HEK293T (cell line): Measurements from ENCODE around the gene ITPRIP.

Source experiments
- CTCF ChIA-PET: fragments of 350-600 bp; formaldehyde crosslinking; extraction: SDS; loops from one replicate; lab custom pipeline; 2021; ENCODE audit warnings: antibody characterized with exemption, inconsistent platforms; lab: Yijun Ruan, JAX
- POLR2A ChIA-PET: fragments of 350-600 bp; formaldehyde crosslinking; extraction: SDS; loops from one replicate; lab custom pipeline; 2020; ENCODE audit warnings: antibody characterized with exemption, inconsistent platforms; lab: Yijun Ruan, JAX
- DNase-seq: peaks from one replicate; pipeline ENCODE4 v3.0.0; 2012; ENCODE audit warnings: mixed read lengths; ENCODE audit errors: extremely low spot score
- ARNT ChIP-seq: fragments of 450-650 bp; IDR thresholded peaks from 2 replicates; pipeline ENCODE4 v1.6.1; 2017; ENCODE audit warnings: mild to moderate bottlenecking
- BHLHE40 ChIP-seq: fragments of 450-650 bp; IDR thresholded peaks from 2 replicates; pipeline ENCODE4 v1.6.1; 2016; ENCODE audit warnings: mild to moderate bottlenecking, moderate library complexity, borderline replicate concordance
- CTBP1 ChIP-seq: fragments of 450-650 bp; IDR thresholded peaks from 2 replicates; pipeline ENCODE4 v1.6.1; 2016; ENCODE audit warnings: borderline replicate concordance
- ELF4 ChIP-seq: fragments of 450-650 bp; IDR thresholded peaks from 2 replicates; pipeline ENCODE4 v1.6.1; 2017; ENCODE audit warnings: antibody characterized with exemption
- FOXA1 ChIP-seq: fragments of 450-650 bp; IDR thresholded peaks from 2 replicates; pipeline ENCODE4 v1.6.1; 2016; ENCODE audit warnings: mild to moderate bottlenecking
- FOXK2 ChIP-seq: fragments of 450-650 bp; IDR thresholded peaks from 2 replicates; pipeline ENCODE4 v1.6.1; 2016; ENCODE audit warnings: mild to moderate bottlenecking
- FOXM1 ChIP-seq: fragments of 450-650 bp; IDR thresholded peaks from 2 replicates; pipeline ENCODE4 v1.6.1; 2017; ENCODE audit warnings: mild to moderate bottlenecking, borderline replicate concordance
- HDGF ChIP-seq: fragments of 450-650 bp; IDR thresholded peaks from 2 replicates; pipeline ENCODE4 v1.6.1; 2017; ENCODE audit warnings: antibody characterized with exemption, borderline replicate concordance
- L3MBTL2 ChIP-seq: fragments of 450-650 bp; conservative IDR thresholded peaks from 2 replicates; pipeline ENCODE4 v1.6.1; 2016; ENCODE audit warnings: mild to moderate bottlenecking
- LEF1 ChIP-seq: fragments of 450-650 bp; IDR thresholded peaks from 2 replicates; pipeline ENCODE4 v1.6.1; 2017; ENCODE audit warnings: mild to moderate bottlenecking, borderline replicate concordance
- NFRKB ChIP-seq: fragments of 450-650 bp; IDR thresholded peaks from 2 replicates; pipeline ENCODE4 v1.6.1; 2016; ENCODE audit warnings: mild to moderate bottlenecking, moderate library complexity
- SP1 ChIP-seq: fragments of 450-650 bp; IDR thresholded peaks from 2 replicates; pipeline ENCODE4 v1.6.1; 2017
- SUZ12 ChIP-seq: fragments of 450-650 bp; IDR thresholded peaks from 2 replicates; pipeline ENCODE4 v1.6.1; 2016; ENCODE audit warnings: mild to moderate bottlenecking
- TARDBP ChIP-seq: fragments of 450-650 bp; IDR thresholded peaks from 2 replicates; pipeline ENCODE4 v1.6.1; 2016
- ZNF384 ChIP-seq: fragments of 450-650 bp; IDR thresholded peaks from 2 replicates; pipeline ENCODE4 v1.6.1; 2016
- TF ChIP-seq, protein P1 (sequence below): fragments of 450-650 bp; IDR thresholded peaks from 2 replicates; pipeline ENCODE4 v1.6.1; 2016

ITPRIP gene

DNA sequence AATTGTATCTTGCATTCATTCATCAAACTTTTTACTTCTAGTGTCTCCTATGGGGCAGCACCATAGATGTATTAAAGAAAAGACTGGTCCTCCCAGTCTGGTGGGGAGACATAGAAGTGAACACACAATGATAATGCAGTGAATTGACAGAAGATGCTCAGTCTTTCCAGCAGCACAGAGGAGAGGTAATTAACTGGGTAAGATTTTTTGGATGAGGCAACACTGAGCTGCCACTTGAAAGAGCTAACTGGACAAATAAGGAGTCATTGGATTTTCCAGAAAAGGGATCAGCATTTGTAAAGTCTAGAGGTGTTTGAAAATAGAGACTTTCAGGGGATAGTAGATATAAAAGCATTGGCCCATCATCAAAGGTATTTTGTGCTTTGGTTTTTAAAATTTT, 7.2 kb upstream of the ITPRIP start:
- POLR2A ChIA-PET: no interaction called here
- no peak for DNase-seq
- CTCF ChIA-PET: no interaction called here
- no peak for TF ChIP-seq HDGF
- TF ChIP-seq, protein P1, sequence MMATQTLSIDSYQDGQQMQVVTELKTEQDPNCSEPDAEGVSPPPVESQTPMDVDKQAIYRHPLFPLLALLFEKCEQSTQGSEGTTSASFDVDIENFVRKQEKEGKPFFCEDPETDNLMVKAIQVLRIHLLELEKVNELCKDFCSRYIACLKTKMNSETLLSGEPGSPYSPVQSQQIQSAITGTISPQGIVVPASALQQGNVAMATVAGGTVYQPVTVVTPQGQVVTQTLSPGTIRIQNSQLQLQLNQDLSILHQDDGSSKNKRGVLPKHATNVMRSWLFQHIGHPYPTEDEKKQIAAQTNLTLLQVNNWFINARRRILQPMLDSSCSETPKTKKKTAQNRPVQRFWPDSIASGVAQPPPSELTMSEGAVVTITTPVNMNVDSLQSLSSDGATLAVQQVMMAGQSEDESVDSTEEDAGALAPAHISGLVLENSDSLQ: no peak
- no peak for TF ChIP-seq SUZ12
- no peak for TF ChIP-seq SP1
- TF ChIP-seq L3MBTL2: no peak
- TF ChIP-seq CTBP1: no peak
- no peak for TF ChIP-seq FOXK2
- TF ChIP-seq LEF1: no peak
- TF ChIP-seq ELF4: no peak
- TF ChIP-seq TARDBP: no peak
- TF ChIP-seq FOXM1: no peak
- no peak for TF ChIP-seq BHLHE40
- no peak for TF ChIP-seq FOXA1
- TF ChIP-seq NFRKB: no peak
- TF ChIP-seq ZNF384: no peak
- TF ChIP-seq ARNT: no peak

DNA sequence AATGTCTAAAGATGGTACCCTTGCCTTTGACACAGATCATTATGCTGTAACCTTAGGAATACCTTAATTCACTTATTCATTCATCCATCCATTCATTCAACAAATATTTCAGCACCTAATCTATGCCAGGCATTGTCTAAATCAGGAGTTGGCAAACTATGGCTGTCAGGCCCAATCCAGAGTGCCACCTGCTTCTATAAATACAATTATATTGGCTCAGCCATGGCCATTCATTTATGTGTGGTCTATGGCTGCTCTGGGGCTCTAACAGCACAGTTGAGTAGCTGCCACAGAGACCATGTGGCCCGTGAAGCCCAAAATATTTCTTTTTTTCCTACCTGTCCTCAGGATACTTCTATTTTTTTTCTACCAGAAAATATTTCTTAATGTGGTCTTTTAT, 6.0 kb upstream of the ITPRIP start:
- ChIA-PET POLR2A (no interaction called here), CTCF (no interaction called here)
- DNase-seq: no peak
- no peak for TF ChIP-seq LEF1
- TF ChIP-seq ZNF384: no peak
- TF ChIP-seq FOXA1: no peak
- no peak for TF ChIP-seq NFRKB
- no peak for TF ChIP-seq FOXM1
- TF ChIP-seq TARDBP: no peak
- TF ChIP-seq SP1: no peak
- no peak for TF ChIP-seq ELF4
- TF ChIP-seq, protein P1: no peak
- TF ChIP-seq L3MBTL2: no peak
- no peak for TF ChIP-seq CTBP1

DNA sequence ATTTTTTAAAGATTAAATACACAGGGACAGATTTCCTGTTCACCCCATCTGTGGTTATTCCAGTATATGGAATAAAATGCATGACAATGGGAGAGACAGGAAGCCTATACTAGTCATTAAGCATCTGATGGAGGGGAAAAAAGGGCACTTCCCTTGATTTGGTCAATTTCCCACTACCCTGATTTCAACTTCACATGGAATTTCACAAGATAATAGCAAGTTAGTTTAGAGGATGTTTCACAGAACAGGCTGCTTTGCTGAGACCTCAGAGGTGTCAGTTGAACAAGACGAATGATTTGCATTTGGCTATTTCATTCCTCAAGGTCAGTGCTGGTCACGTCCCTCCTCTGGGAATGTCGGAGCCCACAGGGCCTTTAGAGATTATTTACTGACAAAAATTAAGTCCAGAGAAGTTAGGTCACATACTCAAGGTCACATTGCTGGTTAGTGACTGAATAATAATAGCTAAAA, 4.7 kb upstream of the ITPRIP start:
- TF ChIP-seq FOXM1 (no peak), NFRKB (no peak), BHLHE40 (no peak), SUZ12 (no peak), ARNT (no peak), FOXA1 (no peak), ELF4 (no peak), CTBP1 (no peak), L3MBTL2 (no peak), HDGF (no peak), SP1 (no peak), FOXK2 (no peak), LEF1 (no peak), TARDBP (no peak), ZNF384 (no peak)
- TF ChIP-seq, protein P1: no peak
- ChIA-PET POLR2A (no interaction called here), CTCF (interaction anchor here (0.9 to 1.4 kb wide), 2 partner anchors 9 to 69 kb away, joined by 3 to 6 read pairs; no protein-coding TSS in a partner anchor)
- DNase-seq: no peak

DNA sequence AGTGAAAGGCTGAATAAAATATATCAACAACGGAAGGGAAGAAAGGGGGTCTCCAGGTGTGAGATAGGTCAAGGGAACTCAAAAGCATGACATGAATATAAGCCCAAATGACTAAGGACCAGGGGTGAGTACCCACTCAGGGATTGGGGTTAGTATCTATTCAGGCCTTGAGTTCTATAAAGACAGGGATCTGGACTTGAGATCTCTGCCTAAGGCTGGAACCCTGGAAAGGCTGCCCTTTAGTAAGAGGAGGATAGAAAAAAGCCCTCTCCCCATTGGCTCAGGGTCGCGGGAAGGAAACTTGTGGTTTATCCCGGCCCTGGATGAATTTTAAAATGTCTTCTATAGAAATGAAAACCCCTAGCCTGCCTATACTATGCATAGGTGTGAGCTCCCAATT, 2.4 kb upstream of the ITPRIP start:
- DNase-seq: no peak
- CTCF ChIA-PET: interaction anchor here (0.6 to 1.6 kb wide), 3 partner anchors 11 to 49 kb away, joined by 3 to 5 read pairs (median 3); no protein-coding TSS in a partner anchor
- TF ChIP-seq SP1 (no peak), FOXA1 (no peak), FOXM1 (no peak), TARDBP (no peak), LEF1 (no peak), ARNT (no peak), HDGF (no peak), ELF4 (no peak), CTBP1 (no peak), L3MBTL2 (no peak), NFRKB (no peak)
- TF ChIP-seq, protein P1: no peak
- POLR2A ChIA-PET: interaction anchor here (1.1 kb wide), 1 partner anchor 219 kb away, joined by 4 read pairs; the partner anchor contains the start of gene SFR1

DNA sequence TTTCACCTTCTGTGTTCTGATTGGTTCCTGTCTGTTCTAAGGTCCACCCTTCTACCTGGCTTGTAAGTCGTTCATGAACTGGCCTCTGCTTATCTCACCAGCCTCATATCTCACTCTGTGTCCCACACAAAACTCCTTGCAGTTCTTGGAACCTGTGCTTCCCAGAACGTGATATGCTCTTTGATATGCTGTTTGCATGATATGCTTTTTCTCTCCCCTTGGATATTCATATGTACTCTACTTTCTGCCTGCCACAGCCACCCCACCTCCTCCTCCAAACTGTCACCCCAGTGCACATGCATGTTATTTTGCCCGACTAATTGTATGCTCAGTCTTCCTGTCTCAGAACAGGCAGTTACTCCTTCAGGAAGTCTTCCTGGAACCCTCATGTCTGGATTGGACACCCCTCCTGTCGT, 1.9 kb upstream of the ITPRIP start:
- POLR2A ChIA-PET: interaction anchor here (0.6 kb wide), 1 partner anchor 281 kb away, joined by 4 read pairs; no protein-coding TSS in a partner anchor

More for the DNA sequence above, 1.9 kb upstream of the ITPRIP start:
- CTCF ChIA-PET: no interaction called here
- DNase-seq: no peak
- TF ChIP-seq ZNF384: no peak
- TF ChIP-seq L3MBTL2: no peak
- no peak for TF ChIP-seq FOXA1
- TF ChIP-seq FOXK2: no peak
- no peak for TF ChIP-seq SP1
- TF ChIP-seq HDGF: no peak
- no peak for TF ChIP-seq TARDBP
- TF ChIP-seq, protein P1: no peak
- no peak for TF ChIP-seq ELF4
- TF ChIP-seq NFRKB: no peak
- TF ChIP-seq LEF1: no peak
- no peak for TF ChIP-seq ARNT
- no peak for TF ChIP-seq FOXM1
- TF ChIP-seq CTBP1: no peak
- no peak for TF ChIP-seq BHLHE40
- TF ChIP-seq SUZ12: no peak
